GM18505 (cell line): ENCODE results near the gene ZFP30.

Experiments used
- ATAC-seq: cut with Tn5 transposase; IDR thresholded peaks from one replicate; pipeline ENCODE4 v1.9.1; 2021; ENCODE audit not compliant: unreplicated experiment
- POLR2A ChIP-seq: IDR thresholded peaks from 4 replicates; pipeline ENCODE4 v1.6.1; 2011; ENCODE audit warnings: borderline replicate concordance; ENCODE audit not compliant: insufficient read depth, insufficient read length; ENCODE audit errors: extremely low read depth

Gene ZFP30

DNA sequence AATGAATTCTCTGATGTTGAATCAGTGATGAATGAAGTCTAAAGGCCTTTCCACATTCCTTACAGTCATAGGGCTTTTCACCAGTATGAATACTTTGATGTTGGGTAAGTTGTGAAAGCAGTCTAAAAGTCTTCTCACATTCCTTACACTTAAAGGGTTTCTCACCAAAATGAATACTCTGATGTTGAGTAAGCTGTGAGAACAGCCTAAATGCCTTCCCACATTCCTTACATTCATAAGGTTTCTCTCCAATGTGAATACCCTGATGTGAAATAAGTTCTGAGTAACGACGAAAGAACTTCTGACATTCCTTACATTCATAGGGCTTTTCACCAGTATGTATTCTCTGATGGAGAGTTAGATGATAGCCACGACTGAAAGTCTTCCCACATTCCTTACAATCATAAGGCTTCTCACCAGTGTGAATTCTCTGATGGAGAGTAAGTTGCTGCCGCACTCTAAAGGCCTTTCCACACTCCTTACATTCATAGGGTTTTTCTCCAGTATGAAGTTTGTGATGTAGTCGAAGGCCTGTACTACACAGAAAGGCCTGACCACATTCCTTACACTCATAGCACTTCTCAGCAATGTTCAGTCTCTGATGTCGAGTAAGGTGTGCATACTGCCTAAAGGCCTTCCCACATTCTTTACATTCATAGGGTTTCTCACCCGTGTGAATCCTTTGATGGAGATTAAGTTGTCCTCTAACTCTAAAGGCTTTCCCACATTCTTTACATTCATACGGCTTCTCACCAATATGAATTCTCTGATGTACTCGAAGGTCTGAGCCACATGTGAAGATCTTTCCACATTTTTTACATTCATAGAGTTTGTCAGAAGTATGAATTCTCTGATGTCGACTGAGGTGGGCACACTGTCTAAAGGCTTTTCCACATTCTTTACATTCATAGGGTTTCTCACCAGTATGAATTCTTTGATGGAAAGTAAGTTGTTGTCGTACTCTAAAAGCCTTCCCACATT is 19.9 kb downstream of the ZFP30 start:
- no peak for TF ChIP-seq POLR2A

DNA sequence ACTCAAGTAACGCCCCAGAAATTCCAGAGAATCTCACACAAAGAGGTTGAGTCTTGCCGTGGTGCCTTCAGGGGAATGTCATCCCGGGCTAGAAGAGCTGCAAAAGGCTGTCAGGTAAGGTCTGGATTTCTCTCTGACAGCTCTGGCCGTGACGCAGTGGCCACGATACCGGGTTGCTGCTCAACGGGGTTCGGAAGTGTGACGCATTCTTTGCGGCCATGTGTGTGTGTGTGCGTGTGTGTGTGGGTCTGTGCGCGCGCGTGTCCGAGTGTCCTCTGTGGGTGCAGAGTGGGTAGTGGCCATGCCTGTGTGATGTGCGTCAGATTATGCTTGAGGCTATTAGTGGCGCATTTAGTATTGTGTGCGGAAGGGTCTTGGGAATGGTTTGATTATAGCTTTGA is 60.3 kb downstream of the ZFP30 start:
- peak; percentile 37 for ATAC-seq
- no peak for TF ChIP-seq POLR2A

More for the DNA sequence above, 19.9 kb downstream of the ZFP30 start:
- ATAC-seq, result no peak

DNA sequence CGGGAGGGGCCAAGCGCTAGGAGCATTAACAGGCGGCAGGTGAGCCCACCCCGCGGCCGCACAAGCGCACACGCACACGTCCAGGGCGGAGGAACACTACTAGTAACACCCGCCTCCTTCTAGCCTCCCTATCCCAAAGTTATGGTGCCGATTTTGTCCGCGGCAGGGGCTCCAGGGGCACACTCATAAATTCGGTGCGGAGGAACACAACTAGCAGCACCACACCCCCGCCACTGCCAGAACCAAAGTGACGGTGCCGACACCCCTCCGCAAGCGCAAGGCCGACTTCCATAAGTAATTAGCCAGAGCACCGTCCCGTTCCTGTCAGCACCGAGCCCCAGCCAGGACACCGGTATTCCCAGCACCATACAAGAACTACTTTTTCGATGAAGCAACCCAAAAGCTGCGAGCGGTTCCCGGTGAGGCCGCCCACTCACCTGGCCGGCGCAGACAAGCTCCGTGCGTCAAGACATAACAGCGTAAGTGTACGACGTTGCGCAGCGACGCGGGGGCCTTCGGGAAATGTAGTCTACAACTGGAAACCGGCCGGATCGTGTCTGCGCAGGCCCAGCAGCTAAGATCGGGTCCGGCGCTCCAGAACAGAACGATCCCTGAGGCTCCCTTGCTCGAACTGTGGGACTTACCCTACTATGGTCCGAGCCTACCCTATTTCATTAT is 60.8 kb downstream of the ZFP30 start, which contains the start of the genes ZNF540 and ZNF571:
Gene ZNF540, plus strand, starts transcription at position 573 of the 678 bp plus-strand sequence. CDS start 3,572 bp downstream, outside the sequence.
Gene ZNF571, minus strand, starts transcription at position 489 of the 678 bp plus-strand sequence. CDS start 8,116 bp downstream, outside the sequence.
- peak; percentile 63 for TF ChIP-seq POLR2A
- ATAC-seq, result peak; percentile 94

DNA sequence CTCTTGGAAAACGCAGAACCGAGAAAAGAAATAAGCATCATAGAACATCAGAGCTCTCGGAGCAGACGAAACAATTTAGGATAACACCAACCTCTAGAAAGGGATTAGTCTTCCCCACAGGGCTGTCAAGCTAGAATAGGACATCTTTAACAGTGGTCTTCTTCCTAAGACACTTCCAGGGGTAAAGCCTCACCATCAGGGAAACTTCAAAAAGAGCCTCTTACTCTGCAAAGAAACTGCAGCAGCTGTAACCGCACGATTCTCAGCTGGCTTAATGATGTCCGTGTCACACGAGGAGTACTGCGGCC is 61.3 kb downstream of the ZFP30 start:
- no peak for TF ChIP-seq POLR2A
- no peak for ATAC-seq

DNA sequence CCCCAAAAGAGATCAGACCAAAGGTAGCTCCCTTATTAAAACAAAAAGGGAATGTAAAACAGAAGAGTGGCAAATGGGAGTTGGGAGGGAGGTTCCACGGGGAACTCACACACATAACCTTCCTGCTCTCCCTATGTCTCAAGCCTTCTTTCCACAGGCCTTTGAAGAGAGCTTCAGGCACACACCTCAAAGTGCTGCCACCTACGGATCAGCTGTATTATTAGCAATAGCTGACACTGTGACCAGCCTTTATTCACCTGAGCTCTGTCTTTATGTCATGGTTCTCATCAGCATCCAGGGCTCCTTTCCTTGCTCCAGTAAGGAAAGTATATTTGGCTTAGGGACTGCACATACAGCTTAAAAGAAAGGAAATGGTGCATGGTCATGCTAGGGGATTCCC is 71.9 kb downstream of the ZFP30 start:
- no peak for TF ChIP-seq POLR2A
- ATAC-seq, result no peak

DNA sequence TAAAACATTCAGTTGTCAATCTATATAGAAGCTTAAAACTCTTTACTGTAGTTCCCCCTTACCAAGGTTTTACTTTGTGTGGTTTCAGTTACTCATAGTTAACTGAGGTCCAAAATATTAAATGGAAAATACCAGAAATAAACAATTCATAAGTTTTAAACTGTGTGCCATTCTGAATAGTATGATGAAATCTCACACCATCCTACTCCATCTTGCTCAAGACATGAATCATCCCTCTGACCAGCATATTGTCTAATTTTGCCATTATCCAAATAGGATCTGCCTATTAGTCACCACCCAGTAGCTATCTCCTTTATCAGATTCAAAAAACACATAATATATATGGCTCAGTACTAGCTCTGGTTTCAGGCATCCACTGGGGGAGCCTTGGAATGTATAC is 83.1 kb downstream of the ZFP30 start:
- no peak for TF ChIP-seq POLR2A
- ATAC-seq, result no peak

DNA sequence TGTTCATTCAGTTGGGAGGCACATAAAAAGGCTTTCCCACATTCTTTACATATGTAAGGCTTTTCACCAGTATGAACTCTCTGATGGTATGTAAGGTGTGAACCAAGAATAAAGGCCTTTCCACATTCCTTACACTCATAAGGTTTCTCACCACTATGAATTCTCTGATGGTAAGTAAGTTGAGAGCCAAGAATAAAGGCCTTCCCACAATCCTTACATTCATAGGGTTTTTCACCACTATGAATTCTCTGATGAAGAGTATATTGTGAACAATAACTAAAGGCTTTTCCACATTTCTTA is 89.9 kb downstream of the ZFP30 start:
- no peak for TF ChIP-seq POLR2A
- ATAC-seq, result no peak

DNA sequence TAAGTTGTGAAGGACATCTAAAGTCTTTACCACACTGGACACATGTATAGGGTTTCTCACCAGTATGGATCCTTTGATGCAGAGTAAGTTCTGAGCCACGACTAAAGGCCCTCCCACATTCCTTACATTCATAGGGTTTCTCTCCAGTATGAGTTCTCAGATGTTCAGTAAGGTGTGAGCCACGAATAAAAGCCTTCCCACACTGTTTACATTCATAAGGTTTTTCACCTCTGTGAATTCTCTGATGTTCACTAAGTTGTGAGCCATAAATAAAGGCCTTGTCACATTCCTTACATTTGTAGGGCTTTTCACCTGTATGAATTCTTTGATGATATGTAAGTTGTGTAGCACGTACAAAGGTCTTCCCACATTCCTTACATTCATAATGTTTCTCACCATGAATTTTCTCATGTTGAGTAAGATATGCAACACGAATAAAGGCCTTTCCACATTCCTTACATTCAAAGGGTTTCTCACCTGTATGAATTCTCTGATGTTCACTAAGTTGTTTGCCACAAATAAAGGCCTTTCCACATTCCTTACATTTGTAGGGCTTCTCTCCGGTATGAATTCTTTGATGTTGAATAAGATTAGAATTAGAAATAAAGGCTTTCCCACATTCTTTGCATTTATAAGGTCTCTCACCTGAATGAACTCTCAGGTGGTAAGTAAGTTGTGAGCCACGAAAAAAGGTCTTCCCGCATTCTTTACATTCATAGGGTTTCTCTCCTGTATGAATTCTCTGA is 90.5 kb downstream of the ZFP30 start:
- no peak for TF ChIP-seq POLR2A

More for the DNA sequence above, 90.5 kb downstream of the ZFP30 start:
- ATAC-seq, result no peak
